ENCODE data around the gene SPTLC3. TPM values are rescaled to one million over a fixed set of nuclear protein-coding genes. Genes with fewer than 3 reads are reported as not detected.

The SPTLC3 gene
- total RNA-seq, 2 experiments from 2014 or later, result 0.02 to 0.26 TPM

- DNase-seq, result no peak
- intact Hi-C loops (cut with micrococcal nuclease), result no loop called here
- POLR2A ChIA-PET, result no interaction called here
- CTCF ChIA-PET, result no interaction called here
- Mint-ChIP-seq H3K9me3 (no peaks in the 10 kb centered on the region), H3K27ac (no peak overlapping the region), H3K4me3 (no peak overlapping the region), H3K27me3 (peaks cover 3% of the 10 kb centered on the region), H3K36me3 (no peaks in the 10 kb centered on the region), H3K4me1 (ENCODE audit: low read depth) (no peaks in the 10 kb centered on the region)
Observed at GRCh38 chr20:13042458-13042794, 33.7 kb downstream of the SPTLC3 start.

- DNase-seq, result no peak
- no peak overlapping the region for H3K27ac Mint-ChIP-seq
- CTCF ChIA-PET, result no interaction called here
- no peaks in the 10 kb centered on the region for H3K9me3 Mint-ChIP-seq
- H3K36me3 Mint-ChIP-seq, result no peaks in the 10 kb centered on the region
- no peaks in the 10 kb centered on the region for H3K4me1 Mint-ChIP-seq (ENCODE audit: low read depth)
- POLR2A ChIA-PET, result no interaction called here
- H3K27me3 Mint-ChIP-seq, result peaks cover 3% of the 10 kb centered on the region
- no peak overlapping the region for H3K4me3 Mint-ChIP-seq
- intact Hi-C loops (cut with micrococcal nuclease), result no loop called here
Observed at GRCh38 chr20:13046409-13046808, 37.6 kb downstream of the SPTLC3 start.

GRCh38 chr20:13054011-13054410 is 45.2 kb downstream of the SPTLC3 start:
- H3K36me3 Mint-ChIP-seq, result no peaks in the 10 kb centered on the region
- intact Hi-C loops (cut with micrococcal nuclease), result no loop called here
- ChIA-PET CTCF (no interaction called here), POLR2A (no interaction called here)
- H3K9me3 Mint-ChIP-seq, result no peaks in the 10 kb centered on the region
- no peak for DNase-seq
- H3K27ac Mint-ChIP-seq, result no peak overlapping the region
- no peak overlapping the region for H3K4me3 Mint-ChIP-seq
- H3K27me3 Mint-ChIP-seq, result no peaks in the 10 kb centered on the region
- no peaks in the 10 kb centered on the region for H3K4me1 Mint-ChIP-seq (ENCODE audit: low read depth)

GRCh38 chr20:13058666-13059389 is 50.1 kb downstream of the SPTLC3 start:
- Mint-ChIP-seq H3K9me3 (no peaks in the 10 kb centered on the region), H3K27me3 (no peaks in the 10 kb centered on the region), H3K27ac (no peak overlapping the region), H3K4me1 (ENCODE audit: low read depth) (no peaks in the 10 kb centered on the region), H3K4me3 (no peak overlapping the region), H3K36me3 (no peaks in the 10 kb centered on the region)
- intact Hi-C loops (cut with micrococcal nuclease), result no loop called here
- CTCF ChIA-PET, result no interaction called here
- POLR2A ChIA-PET, result no interaction called here
- DNase-seq, result no peak

GRCh38 chr20:13059398-13060136 is 50.8 kb downstream of the SPTLC3 start:
- POLR2A ChIA-PET, result no interaction called here
- CTCF ChIA-PET, result no interaction called here
- H3K9me3 Mint-ChIP-seq, result no peaks in the 10 kb centered on the region
- no peak for DNase-seq
- H3K36me3 Mint-ChIP-seq, result no peaks in the 10 kb centered on the region
- no peaks in the 10 kb centered on the region for H3K27me3 Mint-ChIP-seq
- H3K4me3 Mint-ChIP-seq, result no peak overlapping the region
- H3K4me1 Mint-ChIP-seq (ENCODE audit: low read depth), result no peaks in the 10 kb centered on the region
- H3K27ac Mint-ChIP-seq, result no peak overlapping the region
- intact Hi-C loops (cut with micrococcal nuclease), result no loop called here

GRCh38 chr20:13060327-13060726 is 51.6 kb downstream of the SPTLC3 start:
- no peaks in the 10 kb centered on the region for H3K9me3 Mint-ChIP-seq
- intact Hi-C loops (cut with micrococcal nuclease), result no loop called here
- no peaks in the 10 kb centered on the region for H3K36me3 Mint-ChIP-seq
- no peaks in the 10 kb centered on the region for H3K4me1 Mint-ChIP-seq (ENCODE audit: low read depth)
- H3K27me3 Mint-ChIP-seq, result no peaks in the 10 kb centered on the region
- CTCF ChIA-PET, result no interaction called here
- POLR2A ChIA-PET, result no interaction called here
- no peak for DNase-seq
- H3K4me3 Mint-ChIP-seq, result no peak overlapping the region
- no peak overlapping the region for H3K27ac Mint-ChIP-seq

- POLR2A ChIA-PET, result no interaction called here
- Mint-ChIP-seq H3K36me3 (no peaks in the 10 kb centered on the region), H3K4me3 (no peak overlapping the region), H3K4me1 (ENCODE audit: low read depth) (no peaks in the 10 kb centered on the region), H3K27me3 (no peaks in the 10 kb centered on the region), H3K27ac (no peak overlapping the region), H3K9me3 (peaks cover 2% of the 10 kb centered on the region)
- CTCF ChIA-PET, result no interaction called here
- no peak for DNase-seq
- intact Hi-C loops (cut with micrococcal nuclease), result no loop called here
Observed at GRCh38 chr20:13061381-13061780, 52.6 kb downstream of the SPTLC3 start.

GRCh38 chr20:13062789-13063188 is 54.0 kb downstream of the SPTLC3 start:
- no peak for DNase-seq
- H3K4me3 Mint-ChIP-seq, result no peak overlapping the region
- ChIA-PET CTCF (no interaction called here), POLR2A (no interaction called here)
- no peaks in the 10 kb centered on the region for H3K27me3 Mint-ChIP-seq
- peaks cover 5% of the 10 kb centered on the region for H3K9me3 Mint-ChIP-seq
- intact Hi-C loops (cut with micrococcal nuclease), result no loop called here
- no peaks in the 10 kb centered on the region for H3K4me1 Mint-ChIP-seq (ENCODE audit: low read depth)
- no peak overlapping the region for H3K27ac Mint-ChIP-seq
- H3K36me3 Mint-ChIP-seq, result no peaks in the 10 kb centered on the region

GRCh38 chr20:13068336-13068735 is 59.6 kb downstream of the SPTLC3 start:
- ChIA-PET POLR2A (no interaction called here), CTCF (no interaction called here)
- Mint-ChIP-seq H3K4me3 (no peak overlapping the region), H3K9me3 (peaks cover 5% of the 10 kb centered on the region), H3K4me1 (ENCODE audit: low read depth) (no peaks in the 10 kb centered on the region), H3K36me3 (no peaks in the 10 kb centered on the region), H3K27me3 (peaks cover 3% of the 10 kb centered on the region), H3K27ac (no peak overlapping the region)
- DNase-seq, result no peak
- intact Hi-C loops (cut with micrococcal nuclease), result no loop called here

- Mint-ChIP-seq H3K36me3 (no peaks in the 10 kb centered on the region), H3K4me1 (ENCODE audit: low read depth) (no peaks in the 10 kb centered on the region), H3K4me3 (no peak overlapping the region), H3K9me3 (no peaks in the 10 kb centered on the region), H3K27me3 (no peaks in the 10 kb centered on the region), H3K27ac (no peak overlapping the region)
- DNase-seq, result no peak
- ChIA-PET POLR2A (no interaction called here), CTCF (no interaction called here)
- intact Hi-C loops (cut with micrococcal nuclease), result no loop called here
Observed at GRCh38 chr20:13081877-13082276, 73.1 kb downstream of the SPTLC3 start.

GRCh38 chr20:13082378-13082777 is 73.6 kb downstream of the SPTLC3 start:
- no peaks in the 10 kb centered on the region for H3K4me1 Mint-ChIP-seq (ENCODE audit: low read depth)
- no peaks in the 10 kb centered on the region for H3K27me3 Mint-ChIP-seq
- intact Hi-C loops (cut with micrococcal nuclease), result no loop called here
- CTCF ChIA-PET, result no interaction called here
- POLR2A ChIA-PET, result no interaction called here
- H3K4me3 Mint-ChIP-seq, result no peak overlapping the region
- no peak for DNase-seq
- no peaks in the 10 kb centered on the region for H3K9me3 Mint-ChIP-seq
- no peak overlapping the region for H3K27ac Mint-ChIP-seq
- H3K36me3 Mint-ChIP-seq, result no peaks in the 10 kb centered on the region

- CTCF ChIA-PET, result no interaction called here
- no peak overlapping the region for H3K4me3 Mint-ChIP-seq
- no peaks in the 10 kb centered on the region for H3K36me3 Mint-ChIP-seq
- intact Hi-C loops (cut with micrococcal nuclease), result no loop called here
- H3K4me1 Mint-ChIP-seq (ENCODE audit: low read depth), result no peaks in the 10 kb centered on the region
- no peak for DNase-seq
- H3K27me3 Mint-ChIP-seq, result no peaks in the 10 kb centered on the region
- POLR2A ChIA-PET, result no interaction called here
- no peak overlapping the region for H3K27ac Mint-ChIP-seq
- H3K9me3 Mint-ChIP-seq, result no peaks in the 10 kb centered on the region
Observed at GRCh38 chr20:13085275-13085674, 76.5 kb downstream of the SPTLC3 start.

- Mint-ChIP-seq H3K4me3 (no peak overlapping the region), H3K27ac (no peak overlapping the region), H3K9me3 (no peaks in the 10 kb centered on the region), H3K4me1 (ENCODE audit: low read depth) (no peaks in the 10 kb centered on the region), H3K36me3 (no peaks in the 10 kb centered on the region), H3K27me3 (no peaks in the 10 kb centered on the region)
- intact Hi-C loops (cut with micrococcal nuclease), result no loop called here
- no peak for DNase-seq
- POLR2A ChIA-PET, result no interaction called here
- CTCF ChIA-PET, result no interaction called here
Observed at GRCh38 chr20:13089950-13090469, 81.2 kb downstream of the SPTLC3 start.
